ENCODE data around the gene ATXN1.

The ATXN1 gene

GRCh38 chr6:16648003-16648402 is 113.3 kb downstream of the ATXN1 start:
- H3K27me3 ChIP-seq (ENCODE audit: low read length) = 0 out of 2 replicates have a peak, but pooled peaks cover 4% of the 10 kb centered on the region
- no peak overlapping the region for H3K4me3 ChIP-seq (ENCODE audit: insufficient read depth, low read length, poor library complexity, severe bottlenecking)
- no peaks in the 10 kb centered on the region for H3K36me3 ChIP-seq (ENCODE audit: low read length)
- H3K9me3 ChIP-seq (ENCODE audit: insufficient read depth, low read length) = no peaks in the 10 kb centered on the region
- no peak overlapping the region for H3K9ac ChIP-seq (ENCODE audit: low read length)
- H3K27ac ChIP-seq (ENCODE audit: low read depth, low read length) = no peak overlapping the region
- H4K20me1 ChIP-seq (ENCODE audit: low read depth, low read length) = no peaks in the 10 kb centered on the region
- no peaks in the 10 kb centered on the region for H3K79me2 ChIP-seq (ENCODE audit: insufficient read depth, low read length)
- H3K9me2 ChIP-seq (replicated peaks; ENCODE audit: insufficient read depth, low read length) = no peaks in the 10 kb centered on the region
- no peak overlapping the region for H2AFZ ChIP-seq (ENCODE audit: low read depth, low read length, severe bottlenecking)
- H3K4me2 ChIP-seq (ENCODE audit: low read depth, low read length, poor library complexity, severe bottlenecking) = no peak overlapping the region
- no peaks in the 10 kb centered on the region for H3F3A ChIP-seq (ENCODE audit: insufficient read depth)
- TF ChIP-seq CTCF (IDR thresholded peaks at IDR 0.05; ENCODE audit: insufficient read depth, low read length, poor library complexity, severe bottlenecking) (no peak), EZH2phosphoT487 (conservative IDR thresholded peaks at IDR 0.05; ENCODE audit: low read length) (no peak)

- Histone ChIP-seq H3K9me3 (ENCODE audit: insufficient read depth, low read length) (no peaks in the 10 kb centered on the region), H3K27ac (ENCODE audit: low read depth, low read length) (no peak overlapping the region), H3K4me2 (ENCODE audit: low read depth, low read length, poor library complexity, severe bottlenecking) (no peak overlapping the region), H3K4me3 (ENCODE audit: insufficient read depth, low read length, poor library complexity, severe bottlenecking) (no peak overlapping the region), H3K9me2 (replicated peaks; ENCODE audit: insufficient read depth, low read length) (no peaks in the 10 kb centered on the region), H3K9ac (ENCODE audit: low read length) (no peak overlapping the region), H3K36me3 (ENCODE audit: low read length) (no peaks in the 10 kb centered on the region), H3K79me2 (ENCODE audit: insufficient read depth, low read length) (no peaks in the 10 kb centered on the region), H4K20me1 (ENCODE audit: low read depth, low read length) (no peaks in the 10 kb centered on the region), H3F3A (ENCODE audit: insufficient read depth) (no peaks in the 10 kb centered on the region), H2AFZ (ENCODE audit: low read depth, low read length, severe bottlenecking) (no peak overlapping the region), H3K27me3 (ENCODE audit: low read length) (0 out of 2 replicates have a peak, but pooled peaks cover 4% of the 10 kb centered on the region)
- TF ChIP-seq EZH2phosphoT487 (conservative IDR thresholded peaks at IDR 0.05; ENCODE audit: low read length) = no peak
- TF ChIP-seq CTCF (IDR thresholded peaks at IDR 0.05; ENCODE audit: insufficient read depth, low read length, poor library complexity, severe bottlenecking) = no peak
Observed at GRCh38 chr6:16647422-16647821, 113.8 kb downstream of the ATXN1 start.

- Histone ChIP-seq H3K9ac (ENCODE audit: low read length) (no peak overlapping the region), H3K4me2 (ENCODE audit: low read depth, low read length, poor library complexity, severe bottlenecking) (no peak overlapping the region), H3K4me3 (ENCODE audit: insufficient read depth, low read length, poor library complexity, severe bottlenecking) (no peak overlapping the region), H3K36me3 (ENCODE audit: low read length) (no peaks in the 10 kb centered on the region), H3F3A (ENCODE audit: insufficient read depth) (no peaks in the 10 kb centered on the region), H4K20me1 (ENCODE audit: low read depth, low read length) (no peaks in the 10 kb centered on the region), H3K9me2 (replicated peaks; ENCODE audit: insufficient read depth, low read length) (no peaks in the 10 kb centered on the region), H3K9me3 (ENCODE audit: insufficient read depth, low read length) (no peaks in the 10 kb centered on the region), H3K27ac (ENCODE audit: low read depth, low read length) (no peak overlapping the region), H3K79me2 (ENCODE audit: insufficient read depth, low read length) (no peaks in the 10 kb centered on the region), H3K27me3 (ENCODE audit: low read length) (0 out of 2 replicates have a peak, but pooled peaks cover 4% of the 10 kb centered on the region), H2AFZ (ENCODE audit: low read depth, low read length, severe bottlenecking) (no peak overlapping the region)
- TF ChIP-seq EZH2phosphoT487 (conservative IDR thresholded peaks at IDR 0.05; ENCODE audit: low read length) = no peak
- no peak for TF ChIP-seq CTCF (IDR thresholded peaks at IDR 0.05; ENCODE audit: insufficient read depth, low read length, poor library complexity, severe bottlenecking)
Observed at GRCh38 chr6:16644540-16645250, 116.6 kb downstream of the ATXN1 start.
